ENCODE results near the gene MEX3C.

DNA sequence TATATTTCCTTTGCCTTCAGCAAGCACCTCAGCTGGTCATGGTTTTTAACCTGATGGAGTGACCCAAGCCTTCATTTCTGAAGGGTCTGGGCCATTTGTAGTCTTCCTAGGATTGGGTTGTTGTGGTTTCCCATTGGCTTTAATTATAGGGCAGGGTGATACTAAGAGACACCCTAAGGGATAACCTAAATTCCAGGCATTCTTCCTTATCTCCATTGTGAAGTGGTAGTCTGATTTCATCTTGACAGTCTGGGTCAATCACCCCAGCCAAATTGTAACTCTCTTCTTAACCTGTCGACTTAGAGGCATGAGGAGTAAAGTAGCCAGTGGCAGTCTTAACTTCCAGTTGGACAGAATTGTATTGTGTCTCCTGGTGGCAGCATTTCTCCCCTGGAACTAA, 30.2 kb upstream of the MEX3C start:
- TF ChIP-seq, protein P1, sequence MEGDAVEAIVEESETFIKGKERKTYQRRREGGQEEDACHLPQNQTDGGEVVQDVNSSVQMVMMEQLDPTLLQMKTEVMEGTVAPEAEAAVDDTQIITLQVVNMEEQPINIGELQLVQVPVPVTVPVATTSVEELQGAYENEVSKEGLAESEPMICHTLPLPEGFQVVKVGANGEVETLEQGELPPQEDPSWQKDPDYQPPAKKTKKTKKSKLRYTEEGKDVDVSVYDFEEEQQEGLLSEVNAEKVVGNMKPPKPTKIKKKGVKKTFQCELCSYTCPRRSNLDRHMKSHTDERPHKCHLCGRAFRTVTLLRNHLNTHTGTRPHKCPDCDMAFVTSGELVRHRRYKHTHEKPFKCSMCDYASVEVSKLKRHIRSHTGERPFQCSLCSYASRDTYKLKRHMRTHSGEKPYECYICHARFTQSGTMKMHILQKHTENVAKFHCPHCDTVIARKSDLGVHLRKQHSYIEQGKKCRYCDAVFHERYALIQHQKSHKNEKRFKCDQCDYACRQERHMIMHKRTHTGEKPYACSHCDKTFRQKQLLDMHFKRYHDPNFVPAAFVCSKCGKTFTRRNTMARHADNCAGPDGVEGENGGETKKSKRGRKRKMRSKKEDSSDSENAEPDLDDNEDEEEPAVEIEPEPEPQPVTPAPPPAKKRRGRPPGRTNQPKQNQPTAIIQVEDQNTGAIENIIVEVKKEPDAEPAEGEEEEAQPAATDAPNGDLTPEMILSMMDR (IDR thresholded peaks at IDR 0.05), result no peak
- TF ChIP-seq POLR2AphosphoS5 (IDR thresholded peaks at IDR 0.05) (no peak), EP300 (IDR thresholded peaks at IDR 0.05) (no peak)

Measured in upper lobe of left lung (tissue), 4 donors.